GM23338 (cell line): Measurements from ENCODE around the gene OMA1.

Experiments
- CREB1 ChIP-seq: fragments of 250-450 bp; sonication (Bioruptor Pico); IDR thresholded peaks from 2 replicates; pipeline ENCODE4 v1.5.0; 2020; ENCODE audit warnings: low read depth, mild to moderate bottlenecking, moderate library complexity
- EZH2 ChIP-seq: fragments of 200-600 bp; sonication (generic); IDR thresholded peaks from one replicate; pipeline ENCODE4 v1.8.0; 2017; ENCODE audit warnings: antibody characterized with exemption, mild to moderate bottlenecking, low read depth; ENCODE audit not compliant: unreplicated experiment
- EZH2phosphoT487 ChIP-seq: fragments of 200-600 bp; sonication (generic); IDR thresholded peaks from one replicate; pipeline ENCODE4 v1.8.1; 2018; ENCODE audit warnings: antibody characterized with exemption; ENCODE audit not compliant: unreplicated experiment
- JUNB ChIP-seq: IDR thresholded peaks from one replicate; pipeline ENCODE4 v1.6.1; 2016; ENCODE audit warnings: antibody characterized with exemption; ENCODE audit not compliant: unreplicated experiment
- NANOG ChIP-seq: IDR thresholded peaks from 2 replicates; pipeline ENCODE4 v1.6.1; 2016; ENCODE audit warnings: antibody characterized with exemption, borderline replicate concordance
- POLR2AphosphoS5 ChIP-seq: IDR thresholded peaks from 2 replicates; pipeline ENCODE4 v1.6.1; 2016; ENCODE audit warnings: antibody characterized with exemption, low read depth
- STAT1 ChIP-seq: IDR thresholded peaks from one replicate; pipeline ENCODE4 v1.6.1; 2016; ENCODE audit warnings: antibody characterized with exemption; ENCODE audit not compliant: unreplicated experiment
- ZNF114 ChIP-seq: fragments of 250-450 bp; sonication (Bioruptor Pico); IDR thresholded peaks from 2 replicates; pipeline ENCODE4 v1.5.0; 2020; ENCODE audit warnings: mild to moderate bottlenecking, moderate library complexity
- TF ChIP-seq, protein P1 (sequence below), 2 experiments: fragments of 200-600 bp in 1 of 2; sonication (generic) in 1 of 2; conservative IDR thresholded peaks; 2 replicates each; pipeline versions ENCODE4 v1.5.1 to v1.6.1; 2016 to 2017; ENCODE audit warnings: antibody characterized with exemption in 2 of 2, low read depth in 2 of 2, mild to moderate bottlenecking in 2 of 2, moderate library complexity in 1 of 2
- TF ChIP-seq, protein P2 (sequence below): IDR thresholded peaks from one replicate; pipeline ENCODE4 v1.6.1; 2018; ENCODE audit warnings: antibody characterized with exemption; ENCODE audit not compliant: unreplicated experiment

DNA sequence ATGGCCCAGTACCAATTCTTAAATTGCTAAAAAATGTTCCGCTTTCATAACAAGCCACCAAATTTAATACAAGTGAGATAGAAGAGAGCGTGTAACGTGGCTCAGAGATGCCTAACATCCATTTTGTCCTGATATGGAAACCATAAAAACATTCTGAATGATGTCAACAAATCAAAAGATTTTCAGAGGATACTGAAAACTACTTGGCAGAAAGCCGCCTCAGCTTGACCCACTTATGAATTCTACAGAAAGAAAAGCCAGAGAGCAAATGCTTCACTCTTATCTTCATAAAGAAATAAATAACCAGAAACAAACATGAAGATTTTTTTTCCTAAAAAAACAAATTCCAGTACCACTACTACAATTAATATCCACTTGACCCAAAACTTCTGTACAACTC, 41.2 kb downstream of the OMA1 start:
- no peak for TF ChIP-seq JUNB
- no peak for TF ChIP-seq NANOG
- TF ChIP-seq POLR2AphosphoS5, result no peak
- TF ChIP-seq, protein P1, sequence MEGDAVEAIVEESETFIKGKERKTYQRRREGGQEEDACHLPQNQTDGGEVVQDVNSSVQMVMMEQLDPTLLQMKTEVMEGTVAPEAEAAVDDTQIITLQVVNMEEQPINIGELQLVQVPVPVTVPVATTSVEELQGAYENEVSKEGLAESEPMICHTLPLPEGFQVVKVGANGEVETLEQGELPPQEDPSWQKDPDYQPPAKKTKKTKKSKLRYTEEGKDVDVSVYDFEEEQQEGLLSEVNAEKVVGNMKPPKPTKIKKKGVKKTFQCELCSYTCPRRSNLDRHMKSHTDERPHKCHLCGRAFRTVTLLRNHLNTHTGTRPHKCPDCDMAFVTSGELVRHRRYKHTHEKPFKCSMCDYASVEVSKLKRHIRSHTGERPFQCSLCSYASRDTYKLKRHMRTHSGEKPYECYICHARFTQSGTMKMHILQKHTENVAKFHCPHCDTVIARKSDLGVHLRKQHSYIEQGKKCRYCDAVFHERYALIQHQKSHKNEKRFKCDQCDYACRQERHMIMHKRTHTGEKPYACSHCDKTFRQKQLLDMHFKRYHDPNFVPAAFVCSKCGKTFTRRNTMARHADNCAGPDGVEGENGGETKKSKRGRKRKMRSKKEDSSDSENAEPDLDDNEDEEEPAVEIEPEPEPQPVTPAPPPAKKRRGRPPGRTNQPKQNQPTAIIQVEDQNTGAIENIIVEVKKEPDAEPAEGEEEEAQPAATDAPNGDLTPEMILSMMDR (conservative IDR thresholded peaks at IDR 0.05; ENCODE audit: low read depth in 2 of 2), result no peak
- no peak for TF ChIP-seq EZH2phosphoT487
- no peak for TF ChIP-seq EZH2
- TF ChIP-seq, protein P2, sequence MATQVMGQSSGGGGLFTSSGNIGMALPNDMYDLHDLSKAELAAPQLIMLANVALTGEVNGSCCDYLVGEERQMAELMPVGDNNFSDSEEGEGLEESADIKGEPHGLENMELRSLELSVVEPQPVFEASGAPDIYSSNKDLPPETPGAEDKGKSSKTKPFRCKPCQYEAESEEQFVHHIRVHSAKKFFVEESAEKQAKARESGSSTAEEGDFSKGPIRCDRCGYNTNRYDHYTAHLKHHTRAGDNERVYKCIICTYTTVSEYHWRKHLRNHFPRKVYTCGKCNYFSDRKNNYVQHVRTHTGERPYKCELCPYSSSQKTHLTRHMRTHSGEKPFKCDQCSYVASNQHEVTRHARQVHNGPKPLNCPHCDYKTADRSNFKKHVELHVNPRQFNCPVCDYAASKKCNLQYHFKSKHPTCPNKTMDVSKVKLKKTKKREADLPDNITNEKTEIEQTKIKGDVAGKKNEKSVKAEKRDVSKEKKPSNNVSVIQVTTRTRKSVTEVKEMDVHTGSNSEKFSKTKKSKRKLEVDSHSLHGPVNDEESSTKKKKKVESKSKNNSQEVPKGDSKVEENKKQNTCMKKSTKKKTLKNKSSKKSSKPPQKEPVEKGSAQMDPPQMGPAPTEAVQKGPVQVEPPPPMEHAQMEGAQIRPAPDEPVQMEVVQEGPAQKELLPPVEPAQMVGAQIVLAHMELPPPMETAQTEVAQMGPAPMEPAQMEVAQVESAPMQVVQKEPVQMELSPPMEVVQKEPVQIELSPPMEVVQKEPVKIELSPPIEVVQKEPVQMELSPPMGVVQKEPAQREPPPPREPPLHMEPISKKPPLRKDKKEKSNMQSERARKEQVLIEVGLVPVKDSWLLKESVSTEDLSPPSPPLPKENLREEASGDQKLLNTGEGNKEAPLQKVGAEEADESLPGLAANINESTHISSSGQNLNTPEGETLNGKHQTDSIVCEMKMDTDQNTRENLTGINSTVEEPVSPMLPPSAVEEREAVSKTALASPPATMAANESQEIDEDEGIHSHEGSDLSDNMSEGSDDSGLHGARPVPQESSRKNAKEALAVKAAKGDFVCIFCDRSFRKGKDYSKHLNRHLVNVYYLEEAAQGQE, result no peak
- TF ChIP-seq CREB1, result no peak
- no peak for TF ChIP-seq ZNF114 (CRISPR knock-in tag)
- no peak for TF ChIP-seq STAT1
